Fibroblast of the conjunctiva (primary cell): ENCODE measurements around the gene LTF.
"Not testable (repeated sequence)": the region's sequence is repeated elsewhere in the genome, so short reads cannot be mapped to it uniquely, and the experiment has no call there.

Experiments used
- DNase-seq: peaks from one replicate; pipeline ENCODE4 v3.0.0-alpha.2; 2010; ENCODE audit warnings: low read depth

Gene LTF

GRCh38 chr3:46412786-46413298 lies 51.9 kb downstream of the LTF start:
- DNase-seq: no peak

DNA sequence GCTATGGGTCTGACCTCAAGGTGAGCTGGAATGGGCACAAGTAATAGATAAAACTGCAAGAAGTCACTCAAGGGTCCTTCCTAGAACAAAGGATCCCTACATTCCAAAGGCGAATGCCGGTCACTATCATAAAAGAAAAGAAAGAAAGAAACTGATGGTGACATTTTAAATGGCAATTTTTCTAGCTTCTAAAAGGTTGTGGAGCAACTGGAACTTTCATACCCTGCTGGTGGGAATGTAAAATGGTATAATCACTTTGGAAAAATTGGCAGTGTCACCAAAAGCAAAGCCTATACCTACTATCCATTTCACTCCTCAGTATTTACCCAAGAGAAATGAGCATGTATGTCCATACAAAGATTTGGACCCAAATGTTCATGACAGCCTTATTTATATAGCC lies 53.4 kb downstream of the LTF start:
- no peak for DNase-seq

DNA sequence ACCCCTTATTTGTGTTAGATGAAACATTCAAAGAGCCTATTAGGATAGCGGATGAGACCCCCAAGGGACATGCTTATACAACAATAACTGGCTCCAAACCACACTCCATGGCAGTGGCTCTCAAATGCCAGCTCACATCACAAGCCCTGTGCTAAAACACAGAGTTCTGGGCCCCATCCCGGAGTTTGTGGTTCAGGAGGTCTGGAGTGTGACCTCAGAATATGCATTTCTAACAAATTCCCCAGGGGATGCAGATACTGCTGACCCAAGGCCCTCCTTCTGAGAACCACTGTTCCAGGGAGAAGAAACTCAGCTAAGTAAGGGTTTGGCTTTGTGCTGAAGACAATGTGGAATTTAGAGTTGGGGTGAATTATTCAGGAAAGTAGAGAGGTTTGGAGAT lies 54.0 kb downstream of the LTF start:
- no peak for DNase-seq

DNA sequence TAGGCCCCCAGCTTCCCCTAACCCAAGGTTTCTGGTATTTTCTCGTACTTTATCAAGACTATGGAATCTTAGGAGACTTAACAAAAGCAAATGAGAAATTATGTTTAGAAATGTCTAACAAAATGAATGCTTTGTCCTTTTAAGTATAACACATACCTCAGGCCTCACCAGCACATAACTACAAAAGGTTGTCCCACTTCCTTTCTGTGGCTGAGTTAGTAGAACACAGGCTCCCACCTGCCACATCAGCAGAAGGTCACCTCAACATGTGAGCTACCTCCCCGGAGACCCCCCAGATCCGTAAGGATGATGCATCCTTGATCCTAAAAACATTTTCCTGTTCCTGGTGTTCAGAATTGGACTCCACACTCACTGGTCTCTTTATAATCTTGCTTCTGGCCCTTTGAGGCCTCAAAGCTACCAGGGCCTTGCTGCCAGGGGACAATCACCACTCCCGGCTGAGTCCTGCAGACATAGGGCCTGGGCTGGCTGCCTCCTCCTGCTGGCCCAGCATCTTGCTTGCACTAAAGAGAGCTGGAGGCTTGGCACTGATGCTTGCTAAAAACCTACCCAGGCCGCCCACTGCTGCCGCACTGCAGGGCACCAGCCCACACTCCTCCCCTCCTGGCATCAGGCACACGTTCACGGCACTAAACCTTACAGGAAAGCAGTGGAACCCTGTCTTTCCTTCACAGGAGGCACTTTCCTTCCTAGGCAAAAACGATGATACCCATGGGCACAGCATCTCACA lies 54.8 kb downstream of the LTF start:
- DNase-seq: no peak

- DNase-seq: no peak
Measured at GRCh38 chr3:46408853-46409252, 55.9 kb downstream of the LTF start.

DNA sequence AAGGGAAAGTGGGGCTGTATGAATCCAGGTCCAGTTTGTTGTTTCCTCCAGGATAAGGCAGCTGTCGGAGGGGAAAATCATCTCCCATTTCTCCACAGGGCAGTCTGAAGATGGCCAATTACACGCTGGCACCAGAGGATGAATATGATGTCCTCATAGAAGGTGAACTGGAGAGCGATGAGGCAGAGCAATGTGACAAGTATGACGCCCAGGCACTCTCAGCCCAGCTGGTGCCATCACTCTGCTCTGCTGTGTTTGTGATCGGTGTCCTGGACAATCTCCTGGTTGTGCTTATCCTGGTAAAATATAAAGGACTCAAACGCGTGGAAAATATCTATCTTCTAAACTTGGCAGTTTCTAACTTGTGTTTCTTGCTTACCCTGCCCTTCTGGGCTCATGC lies 56.7 kb downstream of the LTF start:
- DNase-seq: no peak

GRCh38 chr3:46406788-46407611 lies 57.7 kb downstream of the LTF start, which contains the start of the genes CCR5AS and CCRL2:
Gene CCR5AS (minus strand): TSS chr3:46407066.
Gene CCRL2 (plus strand): TSS chr3:46407259. CDS start chr3:46408080, 821 bp downstream.
- no peak for DNase-seq

- no peak for DNase-seq
Measured at GRCh38 chr3:46406443-46406787, 58.3 kb downstream of the LTF start.

- no peak for DNase-seq
Measured at GRCh38 chr3:46405301-46406019, 59.2 kb downstream of the LTF start.

- DNase-seq: not testable (repeated sequence)
Measured at GRCh38 chr3:46402902-46403301, 61.8 kb downstream of the LTF start.

DNA sequence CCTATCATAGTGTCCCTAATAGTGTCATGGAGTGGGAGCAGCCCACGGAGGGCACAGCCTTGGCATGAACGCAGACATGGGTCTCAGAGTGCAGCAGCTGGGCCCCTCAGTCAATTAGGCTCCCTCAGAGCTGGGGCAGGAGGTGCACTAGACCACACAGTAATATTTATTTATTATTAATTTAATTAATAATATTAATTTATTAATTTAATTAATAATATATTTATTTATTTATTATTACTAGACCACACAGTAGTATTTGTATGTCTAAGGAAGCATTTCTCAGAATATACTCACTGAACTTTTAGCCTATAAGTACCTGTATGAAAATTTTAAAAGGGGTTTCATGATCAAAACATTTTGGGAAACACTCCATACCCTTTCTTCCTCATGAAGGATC lies 63.1 kb downstream of the LTF start:
- DNase-seq: no peak

DNA sequence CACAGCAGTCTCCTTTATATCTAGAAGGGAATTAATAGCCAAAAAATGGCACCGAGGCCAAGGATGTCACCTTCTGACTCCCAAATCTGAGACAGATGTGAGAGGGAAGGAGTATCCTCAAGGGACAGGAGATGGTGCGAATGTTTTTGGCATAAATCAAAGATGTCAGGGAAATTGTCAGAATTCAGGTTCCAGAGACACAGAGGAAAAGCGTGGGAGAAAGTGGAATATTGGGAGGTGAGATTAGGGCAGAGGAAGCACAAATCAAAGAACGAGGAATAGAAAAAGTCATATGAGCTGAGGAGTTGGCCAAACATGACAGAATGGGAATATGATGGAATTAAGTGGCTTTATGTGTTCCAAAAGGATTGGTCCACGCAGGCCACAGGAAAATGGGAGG lies 63.9 kb downstream of the LTF start:
- DNase-seq: no peak

GRCh38 chr3:46400000-46400734 lies 64.5 kb downstream of the LTF start:
- no peak for DNase-seq

- no peak for DNase-seq
Measured at GRCh38 chr3:46399557-46399956, 65.1 kb downstream of the LTF start.

GRCh38 chr3:46399098-46399497 lies 65.6 kb downstream of the LTF start:
- DNase-seq: no peak

- no peak for DNase-seq
Measured at GRCh38 chr3:46398186-46398955, 66.3 kb downstream of the LTF start.

GRCh38 chr3:46397111-46397510 lies 67.6 kb downstream of the LTF start:
- no peak for DNase-seq

GRCh38 chr3:46395766-46396530 lies 68.8 kb downstream of the LTF start:
- no peak for DNase-seq

- no peak for DNase-seq
Measured at GRCh38 chr3:46395210-46395661, 69.5 kb downstream of the LTF start.
